Umbilical cord (tissue), 2 donors: ENCODE data around the gene CLPTM1. TPM values are rescaled to one million over a fixed set of nuclear protein-coding genes. Genes with fewer than 3 reads are reported as not detected.
"Not testable (repeated sequence)": the region's sequence is repeated elsewhere in the genome, so short reads cannot be mapped to it uniquely, and the experiment has no call there.

Experiments used
- DNase-seq: peaks from one replicate; pipeline ENCODE4 v3.0.0-alpha.2; 2015; ENCODE audit warnings: low spot score
- total RNA-seq: library from RNA; depleted of rRNA; stranded (reverse); fragments of >200 nt; gene quantifications from one replicate; pipeline ENCODE4 v1.2.3, GENCODE V29; 2014; ENCODE audit warnings: low replicate concordance; ENCODE audit not compliant: insufficient read depth

Gene CLPTM1
- total RNA-seq, 1 donor from 2014 or later = 34.4 TPM

DNA sequence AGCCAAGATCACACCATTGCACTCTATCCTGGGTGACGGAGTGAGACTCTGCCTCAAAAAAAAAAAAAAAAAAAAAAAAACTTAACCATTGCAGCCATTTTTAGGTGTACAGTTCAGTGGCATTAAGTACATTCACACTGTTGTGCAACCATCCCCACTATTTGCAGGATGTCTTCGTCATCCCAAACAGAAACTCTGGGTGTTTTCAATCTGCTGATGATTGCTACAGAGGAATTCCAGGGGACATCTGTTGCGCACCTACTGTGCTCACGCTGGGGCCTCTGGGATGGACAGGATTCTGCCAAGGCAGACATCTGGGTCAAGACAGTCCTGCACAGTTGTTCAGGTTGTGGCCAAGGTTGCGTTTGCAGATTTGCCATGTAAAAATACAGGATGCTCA lies 15.5 kb upstream of the CLPTM1 start:
- no peak for DNase-seq

DNA sequence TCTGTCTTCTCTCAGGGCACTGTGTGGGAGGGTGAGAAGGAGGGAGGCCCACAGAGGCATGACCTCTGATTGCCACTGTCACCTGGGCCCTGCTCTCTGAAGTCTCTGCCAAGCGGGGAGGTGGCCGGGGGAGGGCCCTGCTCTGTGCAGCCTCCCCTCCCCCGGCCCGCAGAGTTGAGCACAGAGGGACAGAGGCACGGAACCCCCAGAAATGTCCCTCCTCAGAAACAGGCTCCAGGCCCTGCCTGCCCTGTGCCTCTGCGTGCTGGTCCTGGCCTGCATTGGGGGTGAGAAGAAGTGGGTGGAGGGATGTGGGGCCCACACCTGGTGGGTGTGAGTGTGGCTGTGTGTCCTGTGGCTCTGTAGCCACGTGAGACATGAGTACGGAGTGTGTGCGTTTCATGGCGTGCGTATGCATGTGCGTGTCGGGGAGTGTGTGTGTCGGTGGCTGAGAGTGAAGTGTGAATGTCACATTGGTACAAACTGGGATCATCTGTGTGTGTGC lies 13.1 kb upstream of the CLPTM1 start, which contains the start of gene APOC4:
APOC4 (plus strand) TSS at position 171 of the 505 bp plus-strand sequence; CDS start at position 212, 41 bp downstream.
- DNase-seq = no peak

DNA sequence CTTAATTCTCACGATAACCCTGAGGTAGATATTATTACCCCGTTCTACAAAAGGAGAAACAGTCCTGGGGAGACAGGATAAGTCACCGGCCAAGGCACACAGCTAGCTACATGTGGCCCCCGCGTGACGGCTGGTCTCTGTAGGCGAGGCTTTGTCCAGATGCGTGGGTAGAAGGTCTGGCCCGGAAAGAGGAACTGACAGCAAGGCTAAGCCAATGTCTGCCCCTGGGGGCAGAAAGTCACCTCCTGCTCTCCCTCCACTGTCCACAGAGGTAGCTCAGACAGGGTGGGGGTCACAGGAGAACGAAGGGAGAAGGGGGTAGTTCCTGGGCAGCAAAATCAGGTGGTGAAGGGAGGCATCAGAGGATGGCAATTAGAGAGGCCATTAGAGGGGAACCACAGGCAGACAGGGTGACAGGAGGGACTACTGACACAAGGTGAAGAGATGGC lies 11.4 kb upstream of the CLPTM1 start:
- DNase-seq = peak; percentile 35

DNA sequence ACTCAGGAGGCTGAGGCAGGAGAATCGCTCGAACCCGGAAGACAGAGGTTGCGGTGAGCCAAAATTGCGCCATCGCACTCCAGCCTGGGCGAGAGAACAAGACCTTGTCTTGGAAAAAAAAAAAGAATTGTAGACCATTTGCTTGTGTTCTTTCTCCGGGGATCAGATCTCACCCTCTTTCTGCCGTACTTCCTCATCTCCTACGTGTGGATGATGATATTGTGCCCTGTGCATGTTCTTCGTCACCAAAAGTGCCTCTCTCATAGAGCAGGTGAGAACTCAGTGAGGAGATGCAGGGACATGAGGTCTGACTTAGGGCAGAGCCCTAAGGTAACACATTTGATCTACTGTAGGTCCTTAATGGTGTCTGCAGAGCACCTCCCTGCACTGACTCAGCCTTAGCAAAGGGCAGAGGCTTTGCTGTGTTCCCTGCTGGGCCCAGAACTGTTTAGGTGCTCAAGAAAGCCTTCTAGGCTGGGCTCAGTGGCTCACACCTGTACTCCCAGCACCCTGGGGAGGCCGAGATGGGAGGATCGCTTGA lies 8.1 kb upstream of the CLPTM1 start:
- no peak for DNase-seq

DNA sequence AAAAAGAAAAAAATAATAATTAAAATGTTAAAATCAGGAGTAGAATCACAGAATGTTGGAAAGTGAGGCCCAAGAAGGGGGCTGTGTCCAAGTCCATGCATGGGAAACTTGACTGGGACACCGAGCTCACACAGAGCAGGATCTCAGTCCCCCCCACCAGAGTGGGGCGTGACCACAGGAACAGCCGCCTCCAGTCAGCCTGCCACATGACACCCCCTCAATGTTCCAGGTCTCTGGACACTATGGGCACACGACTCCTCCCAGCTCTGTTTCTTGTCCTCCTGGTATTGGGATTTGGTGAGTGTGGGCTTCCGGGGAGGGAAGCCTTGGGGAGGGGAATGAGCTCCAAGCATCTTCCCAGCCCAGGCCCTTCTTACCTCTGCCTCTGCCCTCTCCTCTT lies 6.9 kb upstream of the CLPTM1 start:
- DNase-seq = no peak

DNA sequence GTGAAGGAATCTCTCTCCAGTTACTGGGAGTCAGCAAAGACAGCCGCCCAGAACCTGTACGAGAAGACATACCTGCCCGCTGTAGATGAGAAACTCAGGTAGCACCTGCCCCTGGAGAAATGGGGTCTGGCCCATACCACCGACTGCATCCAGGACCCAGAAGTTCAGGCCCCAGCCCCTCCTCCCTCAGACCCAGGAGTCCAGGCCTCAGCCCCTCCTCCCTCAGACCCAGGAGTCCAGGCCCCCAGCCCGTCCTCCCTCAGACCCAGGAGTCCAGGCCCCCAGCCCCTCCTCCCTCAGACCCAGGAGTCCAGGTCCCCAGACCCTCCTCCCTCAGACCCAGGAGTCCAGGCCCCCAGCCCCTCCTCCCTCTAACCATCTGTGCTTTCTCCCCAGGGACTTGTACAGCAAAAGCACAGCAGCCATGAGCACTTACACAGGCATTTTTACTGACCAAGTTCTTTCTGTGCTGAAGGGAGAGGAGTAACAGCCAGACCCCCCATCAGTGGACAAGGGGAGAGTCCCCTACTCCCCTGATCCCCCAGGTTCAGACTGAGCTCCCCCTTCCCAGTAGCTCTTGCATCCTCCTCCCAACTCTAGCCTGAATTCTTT lies 6.3 kb upstream of the CLPTM1 start:
- no peak for DNase-seq

DNA sequence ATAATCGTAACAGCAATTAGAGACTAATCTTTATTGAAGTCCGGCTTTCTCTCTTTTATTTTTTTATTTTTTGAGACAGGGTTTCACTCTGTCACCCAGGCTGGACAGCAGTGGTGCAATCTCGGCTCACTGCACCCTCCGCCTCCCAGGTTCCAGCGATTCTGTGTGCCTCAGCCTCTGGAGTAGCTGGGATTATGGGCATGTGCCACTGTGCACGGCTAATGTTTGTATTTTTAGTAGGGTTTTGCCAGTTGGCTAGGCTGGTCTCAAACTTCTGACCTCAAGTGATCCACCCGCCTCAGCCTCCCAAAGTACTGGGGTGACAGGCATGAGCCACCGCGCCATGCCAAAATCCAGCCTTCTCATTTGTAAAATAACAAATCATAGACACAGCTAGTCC lies 5.6 kb upstream of the CLPTM1 start:
- no peak for DNase-seq

DNA sequence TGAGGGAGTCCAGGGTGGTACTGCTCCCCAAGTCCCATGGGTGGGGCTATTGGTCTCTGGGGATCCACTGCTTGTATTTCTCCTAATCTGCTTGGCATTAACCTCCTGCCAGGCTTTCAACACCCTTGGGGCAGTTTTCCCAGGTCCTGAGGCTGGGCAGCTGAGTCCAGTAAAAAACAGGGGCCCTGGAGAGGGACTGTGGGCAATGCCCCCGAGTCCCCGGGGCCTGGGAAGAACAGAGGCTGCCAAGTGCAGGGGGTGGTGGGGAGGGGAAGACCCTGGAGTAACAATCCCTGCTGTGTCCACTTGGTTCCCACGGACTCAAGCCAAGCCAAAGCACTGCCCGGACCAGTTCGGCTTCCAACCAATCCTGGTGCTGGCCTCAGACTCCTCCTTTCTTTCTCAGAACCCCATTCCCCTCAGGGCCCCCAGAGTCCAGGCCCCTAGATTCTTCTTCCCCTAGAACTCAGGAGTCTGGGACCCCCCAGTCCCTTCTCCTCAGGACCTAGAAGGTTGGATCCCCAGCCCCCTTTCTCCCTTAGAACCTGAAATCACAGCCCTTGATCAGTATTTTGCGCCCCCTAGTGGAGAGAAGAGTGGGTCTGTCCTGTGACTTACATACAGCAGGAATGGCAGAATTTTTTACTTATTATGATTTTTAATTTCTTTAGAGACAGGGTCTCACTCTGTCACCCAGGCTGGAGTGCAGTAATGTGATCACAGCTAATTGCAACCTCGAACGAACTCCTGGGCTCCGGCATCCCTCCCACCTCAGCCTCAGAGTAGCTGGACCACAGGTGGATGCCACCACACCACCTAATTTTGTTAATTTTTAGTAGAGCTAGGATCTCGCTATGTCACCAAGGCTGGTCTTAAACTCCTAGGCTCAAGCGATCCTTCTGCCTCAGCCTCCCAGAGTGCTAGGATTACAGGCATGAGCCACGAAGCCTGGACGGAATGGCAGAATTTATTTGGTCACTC lies 3.7 kb upstream of the CLPTM1 start:
- DNase-seq = peak; percentile 82

DNA sequence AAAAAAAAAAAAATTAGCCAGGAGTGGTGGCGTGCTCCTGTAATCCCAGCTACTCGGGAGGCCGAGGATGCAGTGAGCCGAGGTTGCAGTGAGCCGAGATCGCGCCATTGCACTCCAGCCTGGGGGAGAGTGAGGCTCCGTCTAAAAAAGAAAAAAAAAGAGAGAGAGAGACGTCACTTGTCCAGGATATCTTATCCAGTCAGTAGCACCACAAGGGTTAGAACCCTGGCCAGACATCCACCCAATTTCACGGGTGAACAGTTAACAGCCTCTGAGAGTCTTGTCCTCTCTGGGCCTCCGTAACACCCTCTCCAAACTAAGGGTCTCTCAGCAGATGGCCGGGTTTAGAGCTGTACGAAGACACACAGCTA lies 917 bp upstream of the CLPTM1 start:
- DNase-seq = no peak

DNA sequence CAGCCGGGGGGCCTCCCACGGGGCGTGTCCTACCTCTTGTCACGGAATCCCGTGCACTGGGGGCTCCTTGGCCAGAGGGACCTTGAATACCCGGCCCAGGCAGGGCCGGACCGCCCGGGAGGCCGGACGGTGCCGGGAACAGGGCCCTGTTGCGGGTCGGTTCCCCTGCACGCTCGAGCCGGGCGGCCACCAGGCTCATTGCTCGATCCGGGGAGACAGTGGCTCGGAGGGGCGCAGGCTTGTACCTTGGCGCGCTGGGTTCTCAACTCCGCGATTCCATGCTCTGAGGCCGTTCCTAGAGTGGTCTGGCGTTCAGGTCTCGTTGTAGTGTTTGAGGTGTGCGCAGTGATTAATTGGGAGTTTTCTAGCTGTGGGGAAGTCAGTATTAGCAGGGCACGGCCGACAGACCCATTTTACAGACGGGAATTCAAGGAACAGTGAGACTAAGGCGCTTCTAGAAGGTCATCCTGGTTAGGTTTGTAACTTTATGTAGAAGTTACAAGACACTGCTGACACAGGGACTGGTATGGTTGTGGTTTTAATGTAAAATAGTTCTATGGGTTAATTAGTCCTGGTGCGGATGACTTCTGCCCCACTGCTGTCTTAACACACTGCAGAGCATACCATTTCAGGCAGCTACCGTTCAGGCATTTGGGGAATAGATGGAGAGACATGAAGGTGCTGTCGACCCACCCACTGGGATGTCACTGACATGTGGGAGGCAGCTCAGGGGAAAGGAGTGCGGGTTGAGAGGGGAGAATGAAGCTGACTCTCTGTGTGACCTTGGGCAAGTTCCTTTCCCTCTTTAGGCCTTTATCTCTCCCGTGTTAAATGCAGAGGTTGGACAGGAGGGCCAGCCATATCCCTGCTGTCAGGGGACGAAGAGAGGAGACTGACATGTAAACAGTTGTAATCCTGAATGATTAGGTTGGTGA lies 592 bp downstream of the CLPTM1 start:
- no peak for DNase-seq

DNA sequence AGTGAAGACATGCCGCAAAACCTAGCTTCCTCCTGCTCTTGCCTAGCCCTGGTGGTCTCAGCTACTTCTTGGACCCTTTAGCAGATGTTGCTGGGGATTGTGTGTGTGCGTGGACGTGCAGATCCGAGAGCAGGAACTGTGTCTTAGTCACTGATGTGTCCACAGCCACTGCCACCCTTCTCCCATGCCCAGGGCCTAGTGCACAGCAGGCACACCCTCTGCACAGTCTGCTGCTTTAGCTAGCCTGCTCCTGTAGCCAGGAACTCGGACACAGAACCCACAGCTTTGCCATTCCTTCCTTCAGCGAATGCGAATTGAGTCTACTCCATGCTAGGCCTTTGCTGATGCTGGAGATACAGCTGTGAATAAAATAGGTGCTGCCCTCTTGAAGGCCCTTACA lies 2.3 kb downstream of the CLPTM1 start:
- no peak for DNase-seq

DNA sequence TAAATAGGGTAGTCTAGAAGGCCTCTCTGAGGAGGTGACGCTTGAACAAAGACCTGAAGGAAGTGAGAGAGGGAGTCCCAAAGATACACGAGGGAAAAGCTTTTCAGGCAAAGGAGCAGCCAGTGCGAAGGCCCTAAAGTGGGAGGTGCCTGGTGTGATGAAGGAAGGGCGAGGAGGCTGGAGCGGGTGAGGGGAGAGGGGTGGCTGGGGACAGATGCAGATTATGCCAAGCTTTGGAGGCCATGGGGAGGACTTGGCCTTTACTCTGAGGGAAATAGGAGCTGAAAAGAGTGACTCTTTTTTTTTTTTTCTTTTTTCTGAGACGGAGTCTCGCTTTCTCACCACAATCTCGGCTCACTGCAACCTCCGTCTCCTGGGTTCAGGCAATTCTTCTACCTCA lies 2.9 kb downstream of the CLPTM1 start:
- no peak for DNase-seq

DNA sequence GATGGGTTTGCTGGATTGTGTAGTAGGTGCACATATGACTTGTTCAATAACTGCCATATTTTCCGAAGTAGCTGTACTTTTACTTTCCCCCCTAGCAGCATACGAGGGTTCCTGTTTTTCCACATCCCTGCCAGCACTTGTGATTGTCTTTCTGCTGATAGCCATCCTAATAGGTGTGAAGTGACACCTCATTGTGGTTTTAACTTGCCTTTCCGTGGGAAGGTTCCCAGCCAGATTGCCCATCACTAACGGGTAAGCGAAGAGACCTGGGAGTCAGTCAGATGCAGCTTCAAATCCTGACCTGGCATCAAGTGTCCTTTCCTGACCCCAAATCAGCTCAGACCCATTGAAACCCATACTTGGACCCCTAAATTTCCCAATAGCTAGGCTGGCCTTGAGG lies 4.5 kb downstream of the CLPTM1 start:
- DNase-seq = no peak

DNA sequence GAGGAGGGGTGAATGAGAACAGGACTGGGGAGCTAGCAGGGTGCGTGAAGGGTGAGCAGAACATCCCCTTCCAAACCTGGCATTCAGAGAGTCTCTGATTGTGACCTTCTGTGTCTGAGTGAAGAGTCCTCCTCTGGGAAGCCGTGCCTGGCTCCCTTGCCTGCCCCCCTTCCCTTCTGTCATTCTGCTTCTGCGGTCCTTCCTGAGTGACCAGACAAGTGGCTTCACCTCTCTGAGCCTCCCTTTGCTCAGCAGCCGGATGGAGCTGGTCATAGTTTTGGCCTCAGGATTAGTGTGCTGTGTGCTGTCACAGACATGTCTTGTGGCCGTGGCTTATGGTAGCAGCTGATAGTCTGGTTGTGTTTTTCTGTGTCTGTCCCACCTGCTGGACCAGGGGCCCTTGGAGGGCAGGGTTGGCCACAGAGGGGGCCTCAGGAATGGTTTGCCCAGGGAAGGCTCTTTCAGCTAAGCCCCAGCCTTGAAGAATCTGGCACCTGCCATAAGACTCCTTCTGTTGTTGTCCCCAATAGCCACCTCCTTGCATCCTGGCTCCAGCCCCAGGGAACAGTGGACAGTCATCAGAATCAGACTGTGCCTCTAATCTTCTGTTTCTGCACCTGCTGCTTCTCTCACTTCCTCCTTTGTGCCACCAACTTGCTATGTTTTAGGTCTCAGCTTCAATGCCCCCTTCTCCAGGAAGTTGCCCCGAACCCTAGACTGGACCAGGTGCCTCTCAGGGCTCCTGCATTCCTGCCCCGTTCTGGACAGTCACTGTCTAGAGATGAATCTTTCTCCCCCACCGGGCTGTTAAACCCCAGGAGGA lies 5.9 kb downstream of the CLPTM1 start:
- no peak for DNase-seq

DNA sequence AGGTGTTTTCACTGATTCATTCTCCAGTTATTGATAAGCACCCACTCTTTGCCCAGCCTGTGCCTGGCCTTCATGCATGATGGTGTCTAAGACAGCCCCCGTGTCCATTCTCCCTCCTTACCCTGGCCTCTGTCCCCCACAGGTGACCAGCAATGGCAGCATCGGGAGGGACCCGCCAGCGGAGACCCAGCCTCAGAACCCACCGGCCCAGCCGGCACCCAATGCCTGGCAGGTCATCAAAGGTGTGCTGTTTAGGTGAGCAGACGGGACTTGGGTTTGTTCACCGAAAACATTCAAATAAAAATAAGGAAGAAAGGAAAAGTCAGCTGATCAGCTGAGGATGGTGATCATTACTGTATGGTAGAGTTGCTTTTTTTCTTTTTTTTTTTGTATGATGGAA lies 6.6 kb downstream of the CLPTM1 start:
- DNase-seq = no peak

DNA sequence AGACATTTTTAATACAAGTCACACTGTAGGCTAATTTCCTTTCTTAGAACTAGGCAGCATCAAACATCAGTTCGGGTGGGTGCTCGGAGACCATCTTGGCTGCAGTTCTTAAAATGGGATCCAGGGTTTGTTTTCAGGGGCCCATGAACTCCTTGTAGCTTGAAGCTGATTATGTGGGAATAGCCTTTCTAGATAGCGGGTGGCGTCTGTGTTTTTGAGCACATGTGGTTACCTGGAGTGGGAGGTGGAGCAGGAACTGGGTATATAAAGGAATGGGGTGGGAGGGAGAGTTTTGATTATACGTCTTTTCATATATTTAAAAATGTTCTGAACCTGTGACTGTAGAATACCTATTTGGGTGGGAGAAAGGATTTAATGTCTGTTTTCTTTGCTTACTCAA lies 12.9 kb downstream of the CLPTM1 start:
- no peak for DNase-seq

DNA sequence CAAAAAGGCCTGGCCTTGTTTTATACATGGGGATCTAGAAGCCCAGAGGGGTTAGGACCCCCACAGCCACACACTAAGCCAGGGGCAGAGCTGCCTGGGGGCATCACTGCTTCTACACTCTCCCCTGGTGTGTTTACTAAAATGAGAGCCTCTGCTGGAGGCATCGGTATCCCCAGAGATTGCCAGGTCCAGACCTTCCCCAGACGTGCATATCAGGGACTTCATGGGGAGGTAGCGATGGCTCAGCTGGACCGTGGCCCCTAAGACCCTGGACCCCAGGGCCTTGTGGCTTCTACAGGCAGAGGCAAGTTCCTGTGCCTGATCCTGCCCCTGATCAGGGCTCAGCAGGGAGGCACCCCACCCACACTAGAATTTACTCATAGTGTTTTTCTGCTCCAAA lies 13.5 kb downstream of the CLPTM1 start:
- DNase-seq = no peak

DNA sequence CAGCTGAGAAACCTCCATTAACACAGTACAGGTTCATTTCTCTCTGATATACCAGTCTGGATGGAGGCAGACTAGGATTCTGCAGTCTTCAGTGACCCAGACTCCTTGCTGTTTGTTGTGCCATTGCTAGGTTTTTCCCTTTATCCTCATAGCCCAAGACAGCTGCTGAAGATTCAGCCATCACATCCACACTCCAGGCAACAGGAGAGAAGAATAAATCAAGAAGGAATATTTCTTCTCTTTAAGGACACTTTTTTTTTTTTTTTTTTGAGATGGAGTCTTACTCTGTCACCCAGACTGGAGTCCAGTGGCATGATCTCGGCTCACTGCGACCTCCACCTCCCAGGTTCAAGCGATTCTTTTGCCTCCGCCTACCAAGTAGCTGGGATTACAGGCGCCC lies 14.3 kb downstream of the CLPTM1 start:
- no peak for DNase-seq

DNA sequence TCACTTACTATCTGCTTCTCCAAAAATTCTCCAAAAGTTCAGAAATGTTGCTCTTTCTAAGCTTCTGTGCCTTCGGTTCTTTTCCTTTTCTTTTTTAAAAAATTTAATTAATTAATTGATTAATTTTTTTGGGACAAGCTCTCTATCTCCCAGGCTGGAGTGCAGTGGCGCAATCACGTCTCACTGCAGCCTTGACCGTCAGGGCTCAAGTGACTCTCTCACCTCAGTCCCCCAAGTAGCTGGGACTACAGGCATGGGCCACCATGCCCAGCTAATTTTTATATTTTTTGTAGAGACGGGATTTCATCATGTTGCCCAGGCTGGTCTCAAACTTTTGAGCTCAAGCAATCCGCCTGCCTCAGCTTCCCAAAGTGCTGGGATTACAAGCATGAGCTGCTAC lies 16.3 kb downstream of the CLPTM1 start:
- DNase-seq = not testable (repeated sequence)

DNA sequence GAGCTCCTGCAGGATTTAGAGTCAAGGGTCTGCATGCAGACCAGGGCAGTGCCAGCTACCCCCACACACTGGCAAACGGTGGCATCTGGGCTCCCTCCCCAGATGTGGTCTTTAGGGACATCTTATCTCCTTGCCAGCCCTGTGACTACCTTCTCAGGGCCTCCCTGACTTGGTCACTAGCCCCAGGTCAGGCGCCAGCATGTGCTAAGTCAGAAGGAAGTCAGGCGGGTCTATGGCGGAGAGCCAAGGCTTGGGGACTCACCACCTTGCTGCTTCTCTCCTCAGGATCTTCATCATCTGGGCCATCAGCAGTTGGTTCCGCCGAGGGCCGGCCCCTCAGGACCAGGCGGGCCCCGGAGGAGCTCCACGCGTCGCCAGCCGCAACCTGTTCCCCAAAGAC lies 17.6 kb downstream of the CLPTM1 start:
- no peak for DNase-seq
